ENCODE results near the gene PSMB1.
"Not testable (repeated sequence)": the region's sequence is repeated elsewhere in the genome, so short reads cannot be mapped to it uniquely, and the experiment has no call there.

The PSMB1 gene

DNA sequence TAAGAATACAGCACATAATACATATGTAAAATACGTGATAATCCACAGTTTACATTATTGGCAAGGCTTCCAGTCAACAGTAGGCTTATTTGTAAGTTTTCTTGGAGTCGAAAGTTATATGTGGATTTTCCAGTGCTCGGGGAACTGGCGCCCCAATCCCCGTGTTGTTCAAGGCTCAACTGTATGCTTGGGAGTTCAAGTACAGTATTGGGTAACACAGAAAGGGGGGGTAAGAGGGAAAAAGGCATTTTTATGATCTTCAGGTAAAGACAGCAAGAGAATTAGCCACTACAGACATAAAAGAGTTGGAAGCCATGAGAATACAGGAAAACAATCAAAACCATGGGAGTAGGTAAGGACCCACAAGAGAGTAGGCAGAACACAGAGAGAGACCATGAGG, 16.4 kb downstream of the PSMB1 start:
- in situ Hi-C loops (cut with HindIII; ENCODE audit: low sequenced_read_pairs), result no loop called here

GRCh38 chr6:170535004-170535403, 18.1 kb downstream of the PSMB1 start:
- in situ Hi-C loops (cut with HindIII; ENCODE audit: low sequenced_read_pairs), result no loop called here

DNA sequence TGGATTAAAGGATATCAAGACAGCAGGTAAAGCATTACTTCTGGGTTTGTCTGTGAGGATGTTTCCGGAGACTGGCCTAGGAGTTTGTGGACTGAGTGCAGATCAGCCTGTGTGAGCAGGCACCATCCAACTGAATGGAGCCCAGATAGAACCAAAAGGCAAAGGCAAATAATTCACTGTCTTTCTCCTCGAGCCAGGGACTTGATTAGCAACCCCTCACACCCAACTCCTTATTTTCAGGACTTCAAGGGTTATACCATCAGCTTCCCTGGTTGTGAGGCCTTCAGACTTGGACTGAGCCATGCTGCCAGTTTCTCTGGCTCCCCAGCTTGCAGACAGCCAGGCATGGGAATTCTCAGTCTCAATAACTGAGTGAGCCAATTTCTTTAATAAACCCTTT, 19.3 kb downstream of the PSMB1 start:
- in situ Hi-C loops (cut with HindIII; ENCODE audit: low sequenced_read_pairs), result no loop called here

DNA sequence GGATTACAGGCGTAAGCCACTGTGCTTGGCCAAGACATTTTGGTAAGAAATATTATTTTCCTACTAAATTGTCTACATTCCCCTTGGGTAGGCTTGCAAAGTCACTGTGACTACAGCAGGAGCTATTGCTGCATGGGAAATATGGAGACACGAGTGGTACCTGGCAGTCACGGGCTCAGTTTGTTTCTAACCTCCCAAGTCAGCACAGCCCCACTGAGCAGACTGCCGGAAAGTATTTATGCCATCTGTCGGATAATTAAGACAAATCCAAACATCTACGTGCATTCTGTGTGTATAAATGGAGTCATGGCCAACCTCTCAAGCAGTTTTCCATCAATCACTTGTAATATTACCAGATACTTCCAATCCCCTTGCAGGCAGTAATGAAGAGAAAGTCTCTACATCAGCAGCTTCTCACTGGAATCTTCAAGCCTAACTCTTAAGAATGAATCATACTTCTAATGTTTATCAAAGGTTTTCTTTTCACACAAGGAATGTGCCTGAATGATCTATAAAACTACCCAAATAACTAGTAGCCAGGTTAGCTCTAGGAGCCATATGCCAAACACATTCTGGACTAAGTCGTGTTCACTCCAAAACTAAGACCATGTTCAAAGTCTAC, 20.1 kb downstream of the PSMB1 start:
- in situ Hi-C loops (cut with HindIII; ENCODE audit: low sequenced_read_pairs), result no loop called here

GRCh38 chr6:170529839-170530469, 23.2 kb downstream of the PSMB1 start:
- in situ Hi-C loops (cut with HindIII; ENCODE audit: low sequenced_read_pairs), result no loop called here

- in situ Hi-C loops (cut with HindIII; ENCODE audit: low sequenced_read_pairs), result not testable (repeated sequence)
These were observed 25.1 kb downstream of the PSMB1 start for GRCh38 chr6:170527995-170528394.

- in situ Hi-C loops (cut with HindIII; ENCODE audit: low sequenced_read_pairs), result no loop called here
These were observed 27.3 kb downstream of the PSMB1 start for GRCh38 chr6:170525795-170526194.

- in situ Hi-C loops (cut with HindIII; ENCODE audit: low sequenced_read_pairs), result no loop called here
These were observed 29.0 kb downstream of the PSMB1 start for GRCh38 chr6:170524172-170524502.

DNA sequence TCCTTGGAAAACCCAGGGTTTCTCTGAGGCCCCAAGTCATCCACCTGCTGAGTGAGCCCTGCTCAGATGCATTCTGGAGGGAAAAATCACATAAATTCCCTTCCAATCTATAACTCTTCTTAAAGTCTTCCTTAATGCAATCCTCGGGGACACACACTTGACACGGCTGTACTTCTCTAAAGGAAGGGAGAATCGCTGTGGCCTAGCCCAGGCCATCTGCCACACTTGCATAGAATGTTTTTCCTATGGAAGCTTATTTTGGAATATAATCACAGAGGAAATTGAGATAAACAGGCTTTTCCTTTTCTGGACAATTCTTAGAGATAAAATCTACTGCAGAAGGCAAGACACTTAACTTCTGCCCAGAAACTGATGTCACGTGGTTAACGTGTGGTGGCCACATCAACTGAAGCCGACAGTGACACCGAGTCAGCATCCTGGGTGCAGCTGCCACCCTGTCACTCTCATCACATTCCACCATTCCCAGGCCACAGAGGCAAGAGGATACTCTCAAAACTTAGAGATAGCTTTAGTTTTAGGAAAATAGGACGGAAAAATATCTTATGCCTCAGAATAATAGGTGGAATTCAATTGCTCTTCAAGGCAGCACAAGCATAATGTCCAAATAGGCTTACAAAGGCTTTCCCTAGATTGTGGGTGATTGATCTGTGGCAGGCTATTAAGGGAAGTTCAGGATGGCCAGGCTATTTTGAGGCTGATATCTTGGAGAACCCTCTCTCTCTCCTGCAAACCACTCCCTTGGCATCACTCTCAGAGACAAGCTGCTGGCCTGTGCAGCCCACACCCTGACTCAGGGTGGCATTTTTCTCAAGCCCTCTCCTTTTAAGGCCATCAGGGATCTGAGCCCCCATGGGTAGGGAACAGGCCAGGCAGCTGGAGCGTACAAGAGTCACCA, 29.6 kb downstream of the PSMB1 start:
- in situ Hi-C loops (cut with HindIII; ENCODE audit: low sequenced_read_pairs), result no loop called here

- in situ Hi-C loops (cut with HindIII; ENCODE audit: low sequenced_read_pairs), result no loop called here
These were observed 30.4 kb downstream of the PSMB1 start for GRCh38 chr6:170522565-170523183.

- in situ Hi-C loops (cut with HindIII; ENCODE audit: low sequenced_read_pairs), result no loop called here
These were observed 36.1 kb downstream of the PSMB1 start for GRCh38 chr6:170516783-170517616.

DNA sequence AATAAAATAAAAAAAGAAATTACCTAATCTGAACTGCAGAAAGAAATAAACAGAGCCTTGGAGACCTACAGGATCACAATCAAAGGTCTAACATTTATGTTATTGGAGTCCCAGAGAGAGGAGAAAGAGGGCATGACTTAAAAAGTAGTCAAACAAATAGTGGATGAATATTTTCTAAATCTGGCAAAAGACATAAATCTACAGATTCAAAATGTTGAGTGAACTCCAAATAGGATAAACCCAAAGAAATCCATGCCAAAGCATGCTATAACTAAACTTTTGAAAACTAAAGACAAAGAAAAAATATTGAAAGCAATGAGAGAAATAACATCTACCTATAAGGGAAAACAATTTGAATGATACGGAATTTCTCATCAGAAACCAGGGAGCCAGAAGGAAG, 38.2 kb downstream of the PSMB1 start:
- in situ Hi-C loops (cut with HindIII; ENCODE audit: low sequenced_read_pairs), result no loop called here

- in situ Hi-C loops (cut with HindIII; ENCODE audit: low sequenced_read_pairs), result no loop called here
These were observed 40.9 kb downstream of the PSMB1 start for GRCh38 chr6:170512249-170512648.

DNA sequence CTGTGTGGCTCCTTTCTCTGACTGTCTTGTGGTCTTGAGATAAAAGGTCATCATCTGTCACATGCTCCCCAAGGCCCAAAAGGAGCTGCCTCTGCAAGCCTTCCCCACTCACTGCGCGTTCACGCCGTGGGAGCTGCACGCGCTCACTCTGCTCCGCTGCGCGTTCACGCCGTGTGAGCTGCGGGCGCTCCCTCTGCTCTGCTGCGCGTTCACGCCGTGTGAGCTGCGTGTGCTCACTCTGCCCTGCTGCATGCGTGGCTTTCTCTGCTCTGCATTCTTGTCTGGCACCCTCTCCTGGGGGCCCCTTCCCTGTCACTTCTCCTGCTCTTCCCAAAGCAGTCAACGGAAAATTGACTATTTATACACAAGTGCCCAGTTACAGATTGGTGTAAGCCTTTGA, 42.5 kb downstream of the PSMB1 start:
- in situ Hi-C loops (cut with HindIII; ENCODE audit: low sequenced_read_pairs), result no loop called here

DNA sequence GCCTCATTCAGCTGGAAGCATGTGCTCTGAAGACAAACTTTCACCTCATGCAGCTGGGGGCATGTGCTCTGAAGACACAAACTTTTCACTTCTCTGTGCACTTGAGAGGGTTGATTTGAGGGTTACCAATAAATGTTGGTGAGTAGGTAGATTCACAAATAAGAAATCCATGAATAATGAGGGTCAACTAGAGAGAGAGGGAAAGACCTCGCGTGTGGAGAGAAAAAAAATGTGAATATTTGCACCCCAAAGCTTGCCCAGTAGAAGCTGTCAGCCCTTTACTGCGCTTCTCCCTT, 43.4 kb downstream of the PSMB1 start:
- in situ Hi-C loops (cut with HindIII; ENCODE audit: low sequenced_read_pairs), result no loop called here

DNA sequence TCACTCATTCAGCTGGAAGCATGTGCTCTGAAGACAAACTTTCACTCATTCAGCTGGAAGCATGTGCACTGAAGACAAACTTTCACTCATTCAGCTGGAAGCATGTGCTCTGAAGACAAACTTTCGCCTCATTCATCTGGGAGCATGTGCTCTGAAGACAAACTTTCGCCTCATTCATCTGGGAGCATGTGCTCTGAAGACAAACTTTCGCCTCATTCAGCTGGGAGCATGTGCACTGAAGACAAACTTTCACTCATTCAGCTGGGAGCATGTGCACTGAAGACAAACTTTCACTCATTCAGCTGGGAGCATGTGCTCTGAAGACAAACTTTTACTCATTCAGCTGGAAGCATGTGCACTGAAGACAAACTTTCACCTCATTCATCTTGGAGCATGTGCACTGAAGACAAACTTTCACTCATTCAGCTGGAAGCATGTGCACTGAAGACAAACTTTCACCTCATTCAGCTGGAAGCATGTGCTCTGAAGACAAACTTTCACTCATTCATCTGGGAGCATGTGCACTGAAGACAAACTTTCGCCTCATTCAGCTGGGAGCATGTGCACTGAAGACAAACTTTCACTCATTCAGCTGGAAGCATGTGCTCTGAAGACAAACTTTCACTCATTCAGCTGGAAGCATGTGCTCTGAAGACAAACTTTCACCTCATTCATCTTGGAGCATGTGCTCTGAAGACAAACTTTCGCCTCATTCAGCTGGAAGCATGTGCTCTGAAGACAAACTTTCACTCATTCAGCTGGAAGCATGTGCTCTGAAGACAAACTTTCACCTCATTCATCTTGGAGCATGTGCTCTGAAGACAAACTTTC, 44.0 kb downstream of the PSMB1 start:
- in situ Hi-C loops (cut with HindIII; ENCODE audit: low sequenced_read_pairs), result not testable (repeated sequence)

- in situ Hi-C loops (cut with HindIII; ENCODE audit: low sequenced_read_pairs), result not testable (repeated sequence)
These were observed 44.8 kb downstream of the PSMB1 start for GRCh38 chr6:170508275-170508674.

DNA sequence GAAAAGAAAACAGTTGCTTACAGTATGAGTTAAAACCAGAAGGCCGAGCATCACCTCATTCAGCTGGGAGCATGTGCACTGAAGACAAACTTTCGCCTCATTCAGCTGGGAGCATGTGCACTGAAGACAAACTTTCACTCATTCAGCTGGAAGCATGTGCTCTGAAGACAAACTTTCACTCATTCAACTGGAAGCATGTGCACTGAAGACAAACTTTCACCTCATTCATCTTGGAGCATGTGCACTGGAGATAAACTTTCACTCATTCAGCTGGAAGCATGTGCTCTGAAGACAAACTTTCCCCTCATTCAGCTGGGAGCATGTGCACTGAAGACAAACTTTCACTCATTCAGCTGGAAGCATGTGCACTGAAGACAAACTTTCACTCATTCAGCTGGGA, 45.4 kb downstream of the PSMB1 start:
- in situ Hi-C loops (cut with HindIII; ENCODE audit: low sequenced_read_pairs), result not testable (repeated sequence)

- in situ Hi-C loops (cut with HindIII; ENCODE audit: low sequenced_read_pairs), result no loop called here
These were observed 46.7 kb downstream of the PSMB1 start for GRCh38 chr6:170506446-170506845.

GRCh38 chr6:170505306-170505705, 47.8 kb downstream of the PSMB1 start:
- in situ Hi-C loops (cut with HindIII; ENCODE audit: low sequenced_read_pairs), result no loop called here

All from DLD1 (cell line).